A549 (cell line): ENCODE measurements around the gene PDE7B.

Experiments used
- CHD2 ChIP-seq: fragments of 150-350 bp; IDR thresholded peaks from 2 replicates; pipeline ENCODE4 v1.6.1; 2014; ENCODE audit warnings: low read length; ENCODE audit not compliant: partially characterized antibody
- EP300 ChIP-seq, 2 experiments: fragments of >200 bp; sonication (Bioruptor Twin); formaldehyde crosslinking; IDR thresholded peaks; 2 replicates in 1 of 2; 3 replicates in 1 of 2; pipeline ENCODE4 v1.6.1; 2016 to 2017
- HDAC2 ChIP-seq: fragments of 200-600 bp; sonication (generic); IDR thresholded peaks from 2 replicates; pipeline ENCODE4 v1.6.1; 2016
- MAFK ChIP-seq: fragments of 450-650 bp; IDR thresholded peaks from 2 replicates; pipeline ENCODE4 v1.6.1; 2014; ENCODE audit not compliant: partially characterized antibody
- MYC ChIP-seq: IDR thresholded peaks from 2 replicates; pipeline ENCODE4 v1.6.1; 2012; ENCODE audit warnings: mild to moderate bottlenecking, inconsistent platforms, low read length, improper control_type of control experiment, borderline replicate concordance
- NFE2L2 ChIP-seq: fragments of 150-350 bp; conservative IDR thresholded peaks from 2 replicates; pipeline ENCODE4 v1.6.1; 2014; ENCODE audit warnings: low read length
- NPAS2 ChIP-seq: fragments of 250-450 bp; sonication (Bioruptor Pico); IDR thresholded peaks from 2 replicates; pipeline ENCODE4 v1.8.0; 2022; ENCODE audit warnings: mild to moderate bottlenecking, moderate library complexity, borderline replicate concordance
- POLR2A ChIP-seq: IDR thresholded peaks from 2 replicates; pipeline ENCODE4 v1.6.1; 2012; ENCODE audit warnings: mild to moderate bottlenecking, low read length
- RAD21 ChIP-seq, 2 experiments: fragments of >200 bp in 1 of 2; sonication (Bioruptor Twin) in 1 of 2; formaldehyde crosslinking in 1 of 2; IDR thresholded peaks in 1 of 2; conservative IDR thresholded peaks in 1 of 2; 2 replicates in 1 of 2; 3 replicates in 1 of 2; pipeline ENCODE4 v1.6.1; 2012 to 2018; ENCODE audit warnings: inconsistent platforms in 1 of 2
- ZFP36 ChIP-seq: fragments of 450-650 bp; IDR thresholded peaks from 2 replicates; pipeline ENCODE4 v1.6.1; 2014; ENCODE audit warnings: borderline replicate concordance; ENCODE audit not compliant: partially characterized antibody
- ZNF302 ChIP-seq: fragments of 250-450 bp; sonication (Bioruptor Pico); IDR thresholded peaks from 2 replicates; pipeline ENCODE4 v1.9.0; 2021; ENCODE audit warnings: inconsistent platforms, mild to moderate bottlenecking, moderate library complexity
- TF ChIP-seq, protein P1 (sequence below): fragments of >200 bp; sonication (Bioruptor Twin); formaldehyde crosslinking; IDR thresholded peaks from 3 replicates; pipeline ENCODE4 v1.5.1; 2016
- TF ChIP-seq, protein P2 (sequence below): IDR thresholded peaks from 2 replicates; pipeline ENCODE4 v1.6.1; 2012

DNA sequence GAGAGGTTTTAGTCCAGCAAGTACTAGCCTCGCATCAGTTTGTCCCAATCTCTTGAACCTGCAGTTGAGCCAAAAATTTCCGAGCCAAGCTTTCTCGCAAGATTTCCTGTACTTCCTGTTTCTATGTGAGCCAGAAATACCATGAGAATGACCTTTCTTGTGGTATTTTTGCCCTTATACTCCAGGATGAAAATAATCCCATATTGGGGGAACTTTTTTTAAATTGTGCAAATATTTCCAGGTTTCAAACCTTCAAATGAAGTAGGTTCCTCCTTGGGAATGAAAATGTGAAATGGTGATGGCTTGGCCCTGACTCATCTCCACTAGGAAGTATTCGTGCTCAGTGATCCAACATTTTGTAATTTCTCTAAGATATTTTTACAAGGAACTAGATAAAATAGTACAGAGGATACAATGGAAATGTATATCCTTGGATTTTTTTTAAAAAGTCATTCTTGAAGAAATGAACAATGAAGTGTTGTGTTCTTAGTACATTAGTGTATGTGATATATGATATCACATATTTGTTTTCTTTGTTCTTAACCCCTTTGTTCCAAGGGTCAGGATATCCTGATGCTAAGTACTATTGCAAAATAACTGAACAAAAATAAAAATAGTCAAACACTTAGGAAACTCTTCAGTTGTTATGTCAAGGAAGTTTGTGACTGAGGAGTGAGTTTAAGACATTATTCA, 184.0 kb downstream of the PDE7B start:
- TF ChIP-seq ZFP36, result no peak
- TF ChIP-seq, protein P1, sequence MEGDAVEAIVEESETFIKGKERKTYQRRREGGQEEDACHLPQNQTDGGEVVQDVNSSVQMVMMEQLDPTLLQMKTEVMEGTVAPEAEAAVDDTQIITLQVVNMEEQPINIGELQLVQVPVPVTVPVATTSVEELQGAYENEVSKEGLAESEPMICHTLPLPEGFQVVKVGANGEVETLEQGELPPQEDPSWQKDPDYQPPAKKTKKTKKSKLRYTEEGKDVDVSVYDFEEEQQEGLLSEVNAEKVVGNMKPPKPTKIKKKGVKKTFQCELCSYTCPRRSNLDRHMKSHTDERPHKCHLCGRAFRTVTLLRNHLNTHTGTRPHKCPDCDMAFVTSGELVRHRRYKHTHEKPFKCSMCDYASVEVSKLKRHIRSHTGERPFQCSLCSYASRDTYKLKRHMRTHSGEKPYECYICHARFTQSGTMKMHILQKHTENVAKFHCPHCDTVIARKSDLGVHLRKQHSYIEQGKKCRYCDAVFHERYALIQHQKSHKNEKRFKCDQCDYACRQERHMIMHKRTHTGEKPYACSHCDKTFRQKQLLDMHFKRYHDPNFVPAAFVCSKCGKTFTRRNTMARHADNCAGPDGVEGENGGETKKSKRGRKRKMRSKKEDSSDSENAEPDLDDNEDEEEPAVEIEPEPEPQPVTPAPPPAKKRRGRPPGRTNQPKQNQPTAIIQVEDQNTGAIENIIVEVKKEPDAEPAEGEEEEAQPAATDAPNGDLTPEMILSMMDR, result no peak
- TF ChIP-seq POLR2A, result no peak
- TF ChIP-seq MYC, result no peak
- no peak for TF ChIP-seq NPAS2 (CRISPR knock-in tag)
- no peak for TF ChIP-seq NFE2L2
- no peak for TF ChIP-seq MAFK
- TF ChIP-seq CHD2, result no peak
- TF ChIP-seq, protein P2, sequence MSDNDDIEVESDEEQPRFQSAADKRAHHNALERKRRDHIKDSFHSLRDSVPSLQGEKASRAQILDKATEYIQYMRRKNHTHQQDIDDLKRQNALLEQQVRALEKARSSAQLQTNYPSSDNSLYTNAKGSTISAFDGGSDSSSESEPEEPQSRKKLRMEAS, result no peak
- TF ChIP-seq RAD21 (conservative IDR thresholded peaks at IDR 0.05 in 1 of 2, IDR thresholded peaks at IDR 0.05 in 1 of 2), result no peak
- TF ChIP-seq ZNF302, result no peak
- no peak for TF ChIP-seq EP300 (IDR thresholded peaks at IDR 0.05)
- TF ChIP-seq HDAC2, result no peak
